Measurements from ENCODE around the gene HEPHL1. TPM values are rescaled to one million over a fixed set of nuclear protein-coding genes. Genes with fewer than 3 reads are reported as not detected.

The HEPHL1 gene
- total RNA-seq, 1 donor from 2014 or later, result not detected

- H3K4me1 ChIP-seq, result no peaks in the 10 kb centered on the region
- H3K36me3 ChIP-seq, result no peaks in the 10 kb centered on the region
- H3K27me3 ChIP-seq, result no peaks in the 10 kb centered on the region
- no peak for DNase-seq (ENCODE audit: low spot score in 2 of 2)
- H3K27ac ChIP-seq, result no peak overlapping the region
- no peak overlapping the region for H3K4me3 ChIP-seq
- H3K9me3 ChIP-seq, result no peaks in the 10 kb centered on the region
- TF ChIP-seq CTCF (IDR thresholded peaks at IDR 0.05), result no peak
- intact Hi-C loops (cut with DNase I), result no loop called here
Observed at GRCh38 chr11:94011478-94011877, 9.7 kb upstream of the HEPHL1 start.

GRCh38 chr11:94017446-94017845, 3.7 kb upstream of the HEPHL1 start:
- no peaks in the 10 kb centered on the region for H3K9me3 ChIP-seq
- no peak for TF ChIP-seq CTCF (IDR thresholded peaks at IDR 0.05)
- no peaks in the 10 kb centered on the region for H3K27me3 ChIP-seq
- no peak for DNase-seq (ENCODE audit: low spot score in 2 of 2)
- intact Hi-C loops (cut with DNase I), result no loop called here
- H3K4me1 ChIP-seq, result no peaks in the 10 kb centered on the region
- H3K36me3 ChIP-seq, result no peaks in the 10 kb centered on the region
- H3K4me3 ChIP-seq, result no peak overlapping the region
- H3K27ac ChIP-seq, result no peak overlapping the region

- Histone ChIP-seq H3K36me3 (no peaks in the 10 kb centered on the region), H3K4me1 (no peaks in the 10 kb centered on the region), H3K4me3 (no peak overlapping the region), H3K27ac (no peak overlapping the region), H3K27me3 (no peaks in the 10 kb centered on the region), H3K9me3 (no peaks in the 10 kb centered on the region)
- intact Hi-C loops (cut with DNase I), result no loop called here
- no peak for DNase-seq (ENCODE audit: low spot score in 2 of 2)
- TF ChIP-seq CTCF (IDR thresholded peaks at IDR 0.05), result no peak
Observed at GRCh38 chr11:94018721-94019120, 2.4 kb upstream of the HEPHL1 start.

GRCh38 chr11:94023856-94024255, 2.7 kb downstream of the HEPHL1 start:
- Histone ChIP-seq H3K27me3 (no peaks in the 10 kb centered on the region), H3K36me3 (no peaks in the 10 kb centered on the region), H3K4me1 (no peaks in the 10 kb centered on the region), H3K4me3 (no peak overlapping the region), H3K27ac (no peak overlapping the region), H3K9me3 (no peaks in the 10 kb centered on the region)
- TF ChIP-seq CTCF (IDR thresholded peaks at IDR 0.05), result no peak
- intact Hi-C loops (cut with DNase I), result no loop called here
- DNase-seq (ENCODE audit: low spot score in 2 of 2), result no peak

- intact Hi-C loops (cut with DNase I), result no loop called here
- H3K27ac ChIP-seq, result no peak overlapping the region
- no peak overlapping the region for H3K4me3 ChIP-seq
- no peak for DNase-seq (ENCODE audit: low spot score in 2 of 2)
- H3K36me3 ChIP-seq, result no peaks in the 10 kb centered on the region
- no peaks in the 10 kb centered on the region for H3K27me3 ChIP-seq
- H3K4me1 ChIP-seq, result no peaks in the 10 kb centered on the region
- no peaks in the 10 kb centered on the region for H3K9me3 ChIP-seq
- no peak for TF ChIP-seq CTCF (IDR thresholded peaks at IDR 0.05)
Observed at GRCh38 chr11:94024547-94024946, 3.4 kb downstream of the HEPHL1 start.

- Histone ChIP-seq H3K27ac (no peak overlapping the region), H3K27me3 (no peaks in the 10 kb centered on the region), H3K4me3 (no peak overlapping the region), H3K36me3 (no peaks in the 10 kb centered on the region), H3K4me1 (no peaks in the 10 kb centered on the region), H3K9me3 (no peaks in the 10 kb centered on the region)
- DNase-seq (ENCODE audit: low spot score in 2 of 2), result no peak
- intact Hi-C loops (cut with DNase I), result no loop called here
- no peak for TF ChIP-seq CTCF (IDR thresholded peaks at IDR 0.05)
Observed at GRCh38 chr11:94025690-94026394, 4.7 kb downstream of the HEPHL1 start.
